Keratinocyte (primary cell): ENCODE results near the gene GAD1. TPM values are rescaled to one million over a fixed set of nuclear protein-coding genes. Genes with fewer than 3 reads are reported as not detected.

Experiments used
- DNase-seq: peaks from one replicate; pipeline ENCODE4 v3.0.0-alpha.2; 2011; ENCODE audit warnings: low read depth, missing footprints, low spot score
- FAIRE-seq: peaks from 2 replicates; lab custom pipeline; 2011; peaks lifted over from hg19 to GRCh38; lab: Jason Lieb, UNC
- H2AFZ ChIP-seq: 2 replicates; pipeline ENCODE4 v1.6.0; 2012; ENCODE audit warnings: low read length, control low read depth, inconsistent platforms; ENCODE audit not compliant: control insufficient read depth
- H3K27ac ChIP-seq: 2 replicates; pipeline ENCODE4 v1.5.1; 2011; ENCODE audit warnings: low read length; ENCODE audit not compliant: control insufficient read depth, insufficient read depth
- H3K27me3 ChIP-seq: 3 replicates; pipeline ENCODE4 v1.6.0; 2011; ENCODE audit warnings: low read length; ENCODE audit not compliant: control insufficient read depth, insufficient read depth; ENCODE audit errors: extremely low read depth
- H3K36me3 ChIP-seq, 2 experiments: 2 replicates in 1 of 2; 3 replicates in 1 of 2; pipeline ENCODE4 v1.5.1; 2011; ENCODE audit warnings: low read length in 2 of 2, mild to moderate bottlenecking in 1 of 2; ENCODE audit not compliant: control insufficient read depth in 2 of 2, insufficient read depth in 2 of 2; ENCODE audit errors: extremely low read depth in 1 of 2
- H3K4me1 ChIP-seq: 3 replicates; pipeline ENCODE4 v1.5.1; 2011; ENCODE audit warnings: low read length; ENCODE audit not compliant: control insufficient read depth, insufficient read depth; ENCODE audit errors: extremely low read depth
- H3K4me2 ChIP-seq: 3 replicates; pipeline ENCODE4 v1.6.0; 2011; ENCODE audit warnings: low read depth, low read length; ENCODE audit not compliant: control insufficient read depth, insufficient read depth; ENCODE audit errors: extremely low read depth
- H3K4me3 ChIP-seq, 3 experiments: fragments of 200-600 bp in 1 of 3; sonication (generic) in 1 of 3; 2 replicates in 2 of 3; 3 replicates in 1 of 3; pipeline ENCODE4 v1.5.1; 2011 to 2016; ENCODE audit warnings: low read length in 3 of 3, mild to moderate bottlenecking in 3 of 3, control low read depth in 2 of 3, inconsistent platforms in 1 of 3, low read depth in 1 of 3, mixed read lengths in 1 of 3, mixed run types in 1 of 3, moderate library complexity in 1 of 3; ENCODE audit not compliant: control insufficient read depth in 2 of 3, insufficient read depth in 2 of 3; ENCODE audit errors: extremely low read depth in 1 of 3
- H3K79me2 ChIP-seq: 2 replicates; pipeline ENCODE4 v1.6.0; 2012; ENCODE audit warnings: low read length; ENCODE audit not compliant: control insufficient read depth, insufficient read depth
- H3K9ac ChIP-seq: 3 replicates; pipeline ENCODE4 v1.6.0; 2011; ENCODE audit warnings: low read length; ENCODE audit not compliant: control insufficient read depth, insufficient read depth; ENCODE audit errors: extremely low read depth
- H3K9me1 ChIP-seq: 3 replicates; pipeline ENCODE4 v1.6.0; 2011; ENCODE audit warnings: low read length; ENCODE audit not compliant: control insufficient read depth, insufficient read depth; ENCODE audit errors: extremely low read depth
- H3K9me3 ChIP-seq: 2 replicates; pipeline ENCODE4 v1.5.1; 2012; ENCODE audit warnings: low read depth, low read length; ENCODE audit not compliant: control insufficient read depth
- H4K20me1 ChIP-seq: 3 replicates; pipeline ENCODE4 v1.6.0; 2011; ENCODE audit warnings: low read length; ENCODE audit not compliant: control insufficient read depth, insufficient read depth; ENCODE audit errors: extremely low read depth
- EZH2 ChIP-seq: IDR thresholded peaks from one replicate; pipeline ENCODE4 v1.6.1; 2012; ENCODE audit warnings: inconsistent platforms, mild to moderate bottlenecking, low read length, moderate library complexity
- dilution Hi-C: fragments of 300-500 bp; cut with MboI; formaldehyde crosslinking; loops from one replicate; pipeline ENCODE4 v1.7.0; 2020; ENCODE audit warnings: low sequenced_read_pairs; ENCODE audit not compliant: extremely low pct_ligation_motif_present
- polyA plus RNA-seq, 5 experiments: library from polyadenylated mRNA; depleted of rRNA in 3 of 5; stranded (reverse) in 3 of 5; stranded (forward) in 1 of 5; unstranded in 1 of 5; fragments of >200 nt; gene quantifications; 1 replicate in 1 of 5; 2 replicates in 3 of 5; 3 replicates in 1 of 5; pipeline versions ENCODE4 v1.2.1 to v1.2.3, GENCODE V29; 2011 to 2012; ENCODE audit warnings: missing spikeins in 2 of 5, low read depth in 1 of 5, low replicate concordance in 1 of 5
- TF ChIP-seq, protein P1 (sequence below), 3 experiments: IDR thresholded peaks in 1 of 3; conservative IDR thresholded peaks in 1 of 3; optimal IDR thresholded peaks in 1 of 3; 2 replicates in 2 of 3; 3 replicates in 1 of 3; pipeline versions ENCODE3 to v1.5.1; 2011; ENCODE audit warnings: low read length in 3 of 3, mild to moderate bottlenecking in 3 of 3, moderate library complexity in 2 of 3, control low read depth in 1 of 3, inconsistent platforms in 1 of 3; ENCODE audit not compliant: insufficient read depth in 2 of 3; ENCODE audit errors: extremely low read depth in 1 of 3

GAD1 gene
- polyA plus RNA-seq, 1 donor (not counting 4 experiments of a cell fraction or from before 2014, with no cell fraction given): 5.9 TPM

DNA sequence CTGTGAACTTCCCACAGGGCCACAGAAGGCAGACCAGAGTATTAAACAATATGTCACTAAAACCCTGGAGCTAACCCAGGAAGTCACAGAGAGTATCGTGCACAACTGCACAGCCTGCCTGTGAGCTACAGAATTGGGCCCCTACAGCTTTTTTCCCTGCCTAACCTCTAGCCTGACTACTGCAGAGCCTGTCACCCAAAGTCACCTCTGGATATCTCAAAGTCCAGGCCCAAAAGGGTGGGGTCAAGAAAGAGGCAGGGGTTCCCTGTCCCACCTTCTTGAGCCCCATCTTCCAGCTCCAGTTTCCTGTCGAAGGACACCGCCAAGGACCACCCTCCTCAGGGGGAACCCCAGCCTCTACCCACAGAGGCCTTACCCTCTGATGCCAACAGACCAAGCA is 13.5 kb downstream of the GAD1 start:
- DNase-seq: no peak
- no peak overlapping the region for H3K4me3 ChIP-seq
- no peak overlapping the region for H3K4me2 ChIP-seq
- H3K36me3 ChIP-seq: no peaks in the 10 kb centered on the region
- TF ChIP-seq, protein P1, sequence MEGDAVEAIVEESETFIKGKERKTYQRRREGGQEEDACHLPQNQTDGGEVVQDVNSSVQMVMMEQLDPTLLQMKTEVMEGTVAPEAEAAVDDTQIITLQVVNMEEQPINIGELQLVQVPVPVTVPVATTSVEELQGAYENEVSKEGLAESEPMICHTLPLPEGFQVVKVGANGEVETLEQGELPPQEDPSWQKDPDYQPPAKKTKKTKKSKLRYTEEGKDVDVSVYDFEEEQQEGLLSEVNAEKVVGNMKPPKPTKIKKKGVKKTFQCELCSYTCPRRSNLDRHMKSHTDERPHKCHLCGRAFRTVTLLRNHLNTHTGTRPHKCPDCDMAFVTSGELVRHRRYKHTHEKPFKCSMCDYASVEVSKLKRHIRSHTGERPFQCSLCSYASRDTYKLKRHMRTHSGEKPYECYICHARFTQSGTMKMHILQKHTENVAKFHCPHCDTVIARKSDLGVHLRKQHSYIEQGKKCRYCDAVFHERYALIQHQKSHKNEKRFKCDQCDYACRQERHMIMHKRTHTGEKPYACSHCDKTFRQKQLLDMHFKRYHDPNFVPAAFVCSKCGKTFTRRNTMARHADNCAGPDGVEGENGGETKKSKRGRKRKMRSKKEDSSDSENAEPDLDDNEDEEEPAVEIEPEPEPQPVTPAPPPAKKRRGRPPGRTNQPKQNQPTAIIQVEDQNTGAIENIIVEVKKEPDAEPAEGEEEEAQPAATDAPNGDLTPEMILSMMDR (optimal IDR thresholded peaks at IDR 0.05 in 1 of 3, IDR thresholded peaks at IDR 0.05 in 1 of 3, conservative IDR thresholded peaks at IDR 0.05 in 1 of 3; ENCODE audit: extremely low read depth in 1 of 3, insufficient read depth in 2 of 3, low read length in 3 of 3): no peak
- no peak for TF ChIP-seq EZH2
- H4K20me1 ChIP-seq: no peaks in the 10 kb centered on the region
- H3K27me3 ChIP-seq: peaks cover 16% of the 10 kb centered on the region
- no peaks in the 10 kb centered on the region for H3K9me1 ChIP-seq
- no peaks in the 10 kb centered on the region for H3K9me3 ChIP-seq
- H3K79me2 ChIP-seq: no peaks in the 10 kb centered on the region
- no peak overlapping the region for H3K27ac ChIP-seq
- H3K4me1 ChIP-seq: no peaks in the 10 kb centered on the region
- FAIRE-seq: no peak
- H3K9ac ChIP-seq: no peak overlapping the region
- no peak overlapping the region for H2AFZ ChIP-seq
- dilution Hi-C loops: no loop called here

DNA sequence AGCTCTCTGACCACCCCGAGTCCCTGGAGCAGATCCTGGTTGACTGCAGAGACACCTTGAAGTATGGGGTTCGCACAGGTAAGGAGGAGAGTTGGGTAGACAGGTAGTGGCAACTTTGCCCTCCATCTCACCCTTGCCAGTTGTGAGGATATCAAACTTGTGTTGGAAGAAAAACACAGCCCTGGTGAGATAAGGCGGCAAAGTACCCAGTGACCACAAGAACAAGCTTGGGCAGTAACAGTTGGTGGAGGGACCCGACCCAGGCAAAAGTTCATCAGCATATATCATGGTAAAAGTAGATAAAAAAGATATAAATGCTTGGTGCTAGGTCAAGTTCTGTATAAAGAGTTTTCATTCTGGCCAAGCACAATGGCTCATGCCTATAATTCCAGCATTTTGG is 14.4 kb downstream of the GAD1 start:
- FAIRE-seq (no peak), DNase-seq (no peak)
- dilution Hi-C loops: no loop called here
- Histone ChIP-seq H3K9ac (no peak overlapping the region), H3K79me2 (no peaks in the 10 kb centered on the region), H3K27ac (no peak overlapping the region), H4K20me1 (no peaks in the 10 kb centered on the region), H3K27me3 (peaks cover 12% of the 10 kb centered on the region), H3K4me2 (no peak overlapping the region), H3K9me1 (no peaks in the 10 kb centered on the region), H2AFZ (no peak overlapping the region), H3K4me3 (no peak overlapping the region), H3K9me3 (no peaks in the 10 kb centered on the region), H3K36me3 (peaks cover 0 to 2% of the 10 kb centered on the region in 2 experiments), H3K4me1 (no peaks in the 10 kb centered on the region)
- TF ChIP-seq, protein P1 (optimal IDR thresholded peaks at IDR 0.05 in 1 of 3, IDR thresholded peaks at IDR 0.05 in 1 of 3, conservative IDR thresholded peaks at IDR 0.05 in 1 of 3; ENCODE audit: extremely low read depth in 1 of 3, insufficient read depth in 2 of 3, low read length in 3 of 3): no peak
- TF ChIP-seq EZH2: no peak
